Stimulated activated CD8-positive, alpha-beta memory T cell treated with anti-CD3 and anti-CD28 coated beads, Interleukin-7, amount 100 ng/mL, for 48 hours (primary cell): ENCODE results near the gene PLCXD1.
A peak's percentile ranks its signal among the peaks of the same experiment; 100 is the strongest.
"Not testable (repeated sequence)": the region's sequence is repeated elsewhere in the genome, so short reads cannot be mapped to it uniquely, and the experiment has no call there.

Experiments
- DNase-seq, 2 donors: peaks; one replicate each; pipeline ENCODE4 v3.0.0-alpha.2; 2020; ENCODE audit warnings: low read depth in 1 of 2; ENCODE audit errors: extremely low read depth in 1 of 2

Gene PLCXD1

DNA sequence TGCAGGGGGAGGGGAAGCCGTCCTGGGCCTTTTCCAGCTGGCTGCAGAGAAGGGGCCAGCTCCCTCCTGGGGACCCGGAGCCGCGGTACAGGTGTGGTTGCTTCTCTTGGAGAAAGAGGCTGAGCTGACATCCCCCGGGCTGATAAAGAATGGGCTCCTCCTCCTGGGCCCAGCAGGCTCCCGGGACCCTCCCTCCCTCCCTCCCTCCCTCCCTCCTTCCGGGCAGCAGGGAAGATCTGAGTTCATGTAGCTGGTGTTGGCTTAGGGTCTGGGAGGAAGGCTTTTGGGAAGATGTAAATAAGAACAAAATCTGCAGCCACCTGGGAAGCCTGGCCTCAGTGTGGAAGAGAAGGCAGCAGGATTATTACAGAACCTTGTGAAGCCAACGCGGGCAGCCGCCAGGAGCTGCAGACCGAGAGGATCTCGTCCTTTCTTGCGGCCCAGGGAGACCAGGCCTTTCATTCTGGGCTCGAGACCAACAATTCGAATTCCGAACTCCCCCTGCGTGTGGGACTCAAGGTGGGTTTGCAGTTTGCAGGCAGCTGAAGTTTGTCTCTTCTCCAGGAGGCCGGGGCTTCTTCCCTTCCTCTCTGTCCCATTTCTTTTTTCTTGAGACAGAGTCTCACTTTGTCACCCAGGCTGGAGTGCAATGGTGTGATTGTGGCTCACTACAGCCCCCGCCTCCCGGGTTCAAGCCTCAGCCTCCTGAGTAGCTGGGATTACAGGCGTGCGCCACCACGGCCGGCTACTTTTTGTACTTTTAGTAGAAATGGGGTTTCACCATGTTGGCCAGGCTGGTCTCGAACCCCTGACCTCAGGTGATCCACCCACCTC, at the start of gene PLCXD1:
Gene PLCXD1, plus strand, starts transcription at position 216 of the 834 bp plus-strand sequence. CDS start 2,807 bp downstream, outside the sequence.
- DNase-seq, result peak in 1 of 2 donors; percentile 30

- not testable (repeated sequence) for DNase-seq
Measured at GRCh38 chrX:231637-232277, 49.4 kb upstream of the PLCXD1 start.

GRCh38 chrX:232278-232655, 48.9 kb upstream of the PLCXD1 start:
- not testable (repeated sequence) for DNase-seq

DNA sequence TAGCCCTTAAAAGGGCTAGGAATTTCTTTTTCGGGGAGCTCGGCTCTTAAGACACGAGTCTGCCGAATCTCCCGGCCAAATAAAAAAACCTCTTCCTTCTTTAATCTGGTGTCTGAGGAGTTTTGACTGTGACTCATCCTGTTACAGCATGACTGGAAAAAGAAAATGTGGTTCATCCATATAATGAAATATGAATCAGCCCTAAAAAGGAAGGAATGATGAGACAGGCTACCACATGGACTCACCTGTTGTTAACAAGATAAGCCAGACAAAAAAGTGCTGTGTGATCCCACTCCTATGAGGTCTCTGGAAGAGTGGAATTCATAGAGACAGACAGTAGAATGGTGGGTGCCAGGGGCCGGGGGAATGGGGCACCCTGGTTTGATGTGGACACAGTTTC, 45.0 kb upstream of the PLCXD1 start:
- DNase-seq, result not testable (repeated sequence)

DNA sequence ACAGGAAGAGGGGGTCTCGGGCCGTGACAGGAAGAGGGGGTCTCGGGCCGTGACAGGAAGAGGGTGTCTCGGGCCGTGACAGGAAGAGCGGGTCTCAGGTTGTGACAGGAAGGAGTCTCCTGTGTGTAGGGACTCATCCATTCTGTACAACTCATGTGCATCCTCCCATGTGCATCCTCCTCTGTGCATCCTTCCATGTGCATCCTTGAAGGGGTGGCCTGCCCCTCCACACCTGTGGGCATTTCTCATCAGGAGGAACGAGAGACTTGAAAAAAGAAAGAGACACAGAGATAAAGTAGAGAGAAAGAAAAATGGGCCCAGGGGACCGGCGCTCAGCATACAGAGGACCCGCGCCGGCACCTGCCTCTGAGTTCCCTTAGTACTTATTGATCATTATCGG, 30.2 kb upstream of the PLCXD1 start:
- no peak for DNase-seq

GRCh38 chrX:251396-252243, 29.6 kb upstream of the PLCXD1 start:
- DNase-seq, result not testable (repeated sequence)

DNA sequence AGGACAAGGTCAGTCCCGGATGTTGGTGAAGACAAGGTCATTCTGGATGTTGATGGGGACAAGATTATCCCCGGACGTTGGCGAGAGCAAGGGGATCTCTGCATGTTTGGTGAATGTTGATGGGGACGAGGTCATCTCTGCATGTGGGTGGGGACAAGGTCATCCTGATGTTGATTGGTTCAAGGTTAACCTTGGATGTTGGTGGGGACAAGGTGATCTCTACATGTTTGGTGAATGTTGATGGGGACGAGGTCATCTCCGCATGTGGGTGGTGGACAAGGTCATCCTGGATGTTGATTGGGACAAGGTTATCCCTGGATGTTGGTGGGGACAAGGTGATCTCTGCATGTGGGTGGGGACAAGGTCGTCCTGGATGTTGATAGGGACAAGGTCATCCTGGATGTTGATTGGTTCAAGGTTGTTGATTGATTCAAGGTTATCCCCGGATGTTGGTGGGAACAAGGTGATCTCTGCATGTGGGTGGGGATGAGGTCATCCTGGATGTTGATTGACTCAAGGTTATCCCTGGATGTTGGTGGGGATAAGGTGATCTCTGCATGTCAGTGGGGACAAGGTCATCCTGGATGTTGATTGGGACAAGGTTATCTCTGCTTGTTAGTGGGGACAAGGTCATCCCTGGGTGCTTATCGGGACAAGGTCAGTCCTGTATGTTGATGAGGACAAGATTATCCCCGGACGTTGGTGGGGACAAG, 28.8 kb upstream of the PLCXD1 start:
- no peak for DNase-seq

DNA sequence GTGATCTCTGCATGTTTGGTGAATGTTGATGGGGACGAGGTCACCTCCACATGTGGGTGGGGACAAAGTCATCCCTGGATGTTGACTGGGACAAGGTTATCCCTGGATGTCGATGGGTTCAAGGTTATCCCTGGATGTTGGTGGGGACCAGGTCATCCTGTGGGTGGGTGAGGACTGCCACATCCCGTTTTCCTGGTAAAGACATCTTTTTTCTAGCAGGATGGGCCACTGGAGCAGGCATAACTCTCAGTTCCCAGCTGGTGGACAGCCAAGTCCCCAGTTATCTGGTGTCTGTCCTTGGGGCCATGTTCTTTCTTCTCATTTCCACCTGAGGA, 28.3 kb upstream of the PLCXD1 start:
- DNase-seq, result no peak

DNA sequence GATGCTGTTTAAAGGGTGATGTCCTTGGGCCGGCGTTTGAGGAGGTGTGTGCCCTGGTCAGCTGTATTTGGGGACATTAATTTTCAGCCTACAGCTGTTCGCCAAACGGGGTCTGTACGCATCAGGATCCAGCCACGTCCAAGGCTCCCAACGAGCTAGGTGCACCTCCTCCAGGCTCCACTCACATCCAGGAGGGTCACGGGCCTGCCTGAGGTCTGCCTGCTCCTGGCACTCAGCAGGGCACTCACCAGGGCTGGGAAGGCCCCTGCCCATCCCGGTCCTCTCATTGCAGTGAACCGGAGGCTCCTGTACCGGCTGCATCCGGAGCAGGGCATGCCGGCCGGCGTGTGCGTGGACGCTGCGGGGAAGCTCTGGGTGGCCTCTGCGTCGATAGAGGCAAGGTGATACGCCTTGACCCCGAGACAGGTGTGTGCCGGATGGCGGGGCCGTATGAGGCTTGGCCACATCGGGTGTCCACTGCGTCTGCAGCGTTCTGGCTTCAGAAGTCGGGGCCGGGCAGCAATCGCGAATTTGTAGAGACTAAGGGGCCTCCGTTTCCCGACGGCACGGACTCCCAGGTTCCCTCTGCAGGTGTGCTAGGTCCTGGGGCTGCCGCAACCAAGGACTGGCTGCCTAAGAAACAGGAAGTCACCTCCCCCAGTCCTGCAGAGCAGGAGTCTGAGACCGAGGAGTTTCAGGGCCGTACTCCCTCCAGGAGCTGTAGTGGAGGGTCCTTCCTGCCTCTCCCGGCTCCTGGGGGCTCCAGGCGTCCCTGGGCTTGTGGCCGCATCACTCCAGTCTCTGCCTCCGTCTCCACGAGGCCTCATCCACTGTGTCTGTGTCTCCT, 27.5 kb upstream of the PLCXD1 start:
- DNase-seq, result no peak

DNA sequence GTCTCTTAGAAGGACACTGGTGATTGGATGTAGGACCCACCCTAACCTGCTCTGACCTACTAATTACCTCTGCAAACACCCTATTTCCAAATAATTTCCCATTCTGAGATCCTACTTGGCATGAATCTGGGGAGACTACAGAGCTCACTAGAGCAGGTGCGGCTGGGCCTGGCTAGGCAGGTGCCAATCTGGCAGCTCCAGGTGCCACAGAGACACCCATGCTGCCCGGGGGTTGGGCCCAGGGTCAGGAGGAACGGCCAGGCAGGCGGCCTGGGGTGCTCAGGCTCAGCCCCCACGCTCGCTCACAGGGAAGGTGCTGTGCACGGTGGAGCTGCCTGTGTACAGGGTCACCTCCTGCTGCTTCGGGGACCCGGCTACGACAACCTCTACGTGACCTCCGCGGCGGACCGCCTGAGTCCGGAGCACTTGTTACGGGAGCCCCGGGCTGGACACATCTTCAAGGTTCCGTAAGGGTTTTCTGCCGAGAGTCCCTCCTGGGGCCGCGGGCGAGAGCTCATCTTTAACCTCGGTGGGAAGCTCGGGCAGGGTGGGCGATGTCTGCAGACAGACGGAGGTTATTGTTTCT, 26.5 kb upstream of the PLCXD1 start:
- no peak for DNase-seq

DNA sequence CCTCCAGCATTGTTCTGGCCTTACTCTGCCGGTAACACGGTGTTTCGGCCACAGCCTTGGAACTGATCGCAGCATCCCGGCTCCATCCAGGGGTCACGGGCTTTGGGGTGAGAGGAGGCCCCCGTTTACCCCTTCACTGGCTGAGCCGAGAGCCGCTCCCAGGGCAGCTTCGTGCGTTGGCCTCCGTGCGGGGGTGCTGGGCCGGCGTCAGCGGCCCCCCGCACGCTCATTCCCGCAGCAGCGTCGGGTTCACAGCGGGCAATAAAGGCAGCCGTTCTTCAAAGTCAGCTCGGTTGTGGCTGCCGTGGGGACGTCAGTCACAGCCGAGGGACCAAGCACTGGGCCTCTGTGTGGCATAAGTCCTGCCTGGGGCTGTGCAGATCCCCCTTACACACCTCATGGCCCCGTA, 25.3 kb upstream of the PLCXD1 start:
- DNase-seq, result no peak

DNA sequence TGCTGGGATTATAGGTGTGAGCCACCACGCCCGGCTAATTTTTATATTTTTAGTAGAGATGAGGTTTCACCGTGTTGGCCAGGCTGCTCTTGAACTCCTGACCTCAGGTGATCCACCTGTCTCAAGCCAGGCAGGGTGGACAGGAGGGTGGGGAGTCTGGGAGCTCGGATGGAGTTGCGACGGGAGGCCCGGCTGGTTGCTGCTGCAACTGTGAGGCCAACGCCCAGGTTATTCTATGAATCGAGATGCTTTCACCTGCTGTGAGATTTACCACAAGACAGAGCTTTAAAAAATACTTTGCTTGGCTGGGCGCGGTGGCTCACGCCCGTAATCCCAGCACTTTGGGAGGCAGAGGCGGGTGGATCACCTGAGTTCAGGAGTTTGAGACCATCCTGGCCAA, 24.1 kb upstream of the PLCXD1 start:
- DNase-seq, result not testable (repeated sequence)

DNA sequence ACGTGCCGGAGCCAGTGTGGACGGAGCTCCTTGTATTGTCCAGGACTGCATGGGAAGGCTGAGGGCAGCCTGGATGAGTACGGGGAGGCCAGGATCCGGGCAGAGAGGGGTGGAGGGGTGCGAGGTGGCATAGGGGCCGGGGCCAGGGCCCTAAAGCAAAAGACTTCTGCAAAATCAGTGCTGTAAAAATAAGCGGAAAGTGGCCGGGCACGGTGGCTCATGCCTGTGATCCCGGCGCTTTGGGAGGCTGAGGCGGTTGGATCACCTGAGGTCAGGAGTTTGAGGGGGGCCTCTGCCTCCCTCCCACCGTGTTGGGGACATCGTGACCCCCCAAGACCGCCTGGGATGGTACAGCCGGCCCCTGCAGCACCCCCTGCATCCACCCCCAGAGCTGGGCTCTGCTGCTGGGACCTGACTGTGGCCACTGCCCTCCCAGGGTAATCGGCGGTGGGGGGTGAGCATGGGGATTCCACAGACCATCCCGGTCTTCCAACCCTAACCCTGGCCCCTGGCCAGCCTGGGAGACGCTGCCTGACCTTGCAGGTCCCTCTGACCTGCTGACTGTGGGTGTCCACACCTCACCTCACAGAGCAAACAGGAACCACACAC, 23.4 kb upstream of the PLCXD1 start:
- DNase-seq, result no peak

- no peak for DNase-seq
Measured at GRCh38 chrX:258291-259040, 22.7 kb upstream of the PLCXD1 start.

DNA sequence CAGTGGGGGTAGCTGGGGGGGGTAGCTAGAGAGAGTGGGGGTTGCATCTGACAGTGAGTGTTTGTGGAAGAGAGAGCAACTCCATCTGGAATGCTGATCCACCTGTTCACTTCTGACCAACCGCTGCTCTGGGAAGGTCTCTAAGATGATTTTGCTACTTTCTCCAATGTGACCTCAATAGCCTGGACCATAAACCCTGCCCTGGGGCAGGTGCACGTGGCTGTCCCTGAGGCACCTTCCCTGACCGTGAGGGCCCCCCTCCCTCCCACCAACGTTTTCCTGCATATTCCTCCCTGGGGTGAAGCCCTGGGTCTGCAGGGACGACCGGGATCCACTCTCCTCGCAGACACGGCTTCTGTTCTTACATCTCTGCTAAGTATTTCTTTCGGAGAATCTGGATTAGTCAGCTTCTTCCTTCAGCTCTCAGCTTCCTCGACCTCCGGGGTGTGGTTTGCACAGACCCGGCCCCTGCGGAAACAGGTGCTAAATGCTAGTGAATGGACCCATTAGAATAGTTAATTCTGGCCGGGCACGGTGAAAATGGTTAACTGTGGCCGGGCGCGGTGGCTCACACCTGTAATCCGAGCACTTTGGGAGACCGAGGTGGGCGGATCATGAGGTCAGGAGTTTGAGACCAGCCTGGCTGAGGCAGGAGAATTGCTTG, 21.4 kb upstream of the PLCXD1 start:
- no peak for DNase-seq

DNA sequence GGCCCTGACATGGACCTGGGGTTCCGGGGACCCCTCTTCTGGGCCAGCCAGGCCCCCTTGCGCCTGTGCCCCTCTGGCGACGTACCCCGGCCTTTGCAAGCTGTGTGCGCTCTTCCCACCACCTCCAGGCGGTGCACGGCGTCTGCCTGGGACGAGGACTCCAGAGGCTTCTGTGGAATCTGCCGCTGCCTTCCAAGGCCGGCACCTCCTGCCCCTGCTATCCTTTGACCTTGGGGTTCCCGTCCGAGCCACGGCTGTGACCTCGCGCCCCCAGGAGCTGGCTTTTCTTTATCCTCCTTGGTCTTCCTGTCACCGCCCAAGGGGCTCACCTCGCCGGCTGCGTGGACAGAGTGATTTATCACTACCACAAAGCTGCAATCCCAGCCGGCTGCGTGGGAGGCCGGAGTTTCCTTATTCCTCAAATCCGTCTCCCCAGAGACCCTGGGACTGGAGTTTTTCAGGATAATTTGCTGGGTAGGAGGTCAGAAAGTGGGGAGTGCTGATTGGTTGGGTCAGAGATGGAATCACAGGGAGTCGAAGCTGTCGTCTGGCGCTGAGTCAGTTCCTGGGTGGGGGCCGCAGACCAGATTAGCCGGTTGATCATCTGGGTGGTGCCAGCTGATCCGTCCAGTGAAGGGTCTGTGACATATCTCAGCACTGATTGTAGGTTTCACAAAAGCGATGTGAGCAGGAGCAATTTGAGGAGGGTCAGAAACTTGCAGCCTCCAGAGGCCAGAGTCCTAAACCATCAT, 19.8 kb upstream of the PLCXD1 start:
- no peak for DNase-seq

DNA sequence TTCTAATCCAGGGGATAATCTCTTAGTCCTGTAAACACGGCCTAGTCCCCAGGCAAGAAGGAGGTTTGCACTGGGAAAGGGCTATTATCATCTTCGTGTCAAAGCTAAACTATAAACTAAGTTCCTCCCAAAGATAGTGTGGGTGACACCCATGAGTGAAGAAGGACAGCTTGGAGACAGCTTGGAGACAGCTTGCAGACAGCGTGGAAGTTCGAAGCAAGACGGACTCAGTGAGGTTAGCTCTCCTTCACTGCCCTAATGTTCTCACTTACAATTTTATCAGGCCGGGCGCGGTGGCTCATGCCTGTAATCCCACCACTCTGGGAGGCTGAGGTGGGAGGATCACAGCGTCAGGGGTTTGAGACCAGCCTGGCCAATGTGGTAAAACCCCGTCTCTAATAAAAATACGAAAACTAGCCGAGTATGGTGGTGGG, 19.2 kb upstream of the PLCXD1 start:
- DNase-seq, result no peak
